AG04450 (cell line): ENCODE measurements around the gene ACSS2. TPM values are rescaled to one million over a fixed set of nuclear protein-coding genes. Genes with fewer than 3 reads are reported as not detected.

Source experiments
- CTCF ChIA-PET: fragments of 300-600, 350-600 bp; formaldehyde crosslinking; extraction: SDS; loops from one replicate; lab custom pipeline; 2022; ENCODE audit warnings: antibody characterized with exemption, inconsistent platforms; lab: Charles Lee
- POLR2A ChIA-PET: fragments of 350-600 bp; formaldehyde crosslinking; extraction: SDS; loops from one replicate; lab custom pipeline; 2021; ENCODE audit warnings: antibody characterized with exemption, inconsistent platforms; lab: Yijun Ruan, JAX
- DNase-seq: peaks from one replicate; pipeline ENCODE4 v3.0.0-alpha.2; 2011; ENCODE audit warnings: low read depth, low spot score
- H3K27ac ChIP-seq: one replicate; pipeline ENCODE4 v1.5.1; 2012; ENCODE audit warnings: low read depth, low read length, control low read depth
- H3K27me3 ChIP-seq: one replicate; pipeline ENCODE4 v1.6.0; 2012; ENCODE audit warnings: low read length; ENCODE audit not compliant: control insufficient read depth, insufficient read depth
- H3K4me3 ChIP-seq: 2 replicates; pipeline ENCODE4 v1.5.1; 2011; ENCODE audit warnings: mild to moderate bottlenecking, low read depth, low read length, control low read depth
- H3K9me3 ChIP-seq: 2 replicates; pipeline ENCODE4 v1.5.1; 2012; ENCODE audit warnings: low read length; ENCODE audit not compliant: control insufficient read depth, insufficient read depth
- polyA plus RNA-seq: library from polyadenylated mRNA; depleted of rRNA; stranded (reverse); fragments of >200 nt; gene quantifications from 2 replicates; pipeline ENCODE4 v1.2.3, GENCODE V29; 2011
- TF ChIP-seq, protein P1 (sequence below): IDR thresholded peaks from 2 replicates; pipeline ENCODE4 v1.5.1; 2011; ENCODE audit warnings: low read depth, low read length, control low read depth, inconsistent platforms

ACSS2 gene
- polyA plus RNA-seq, 1 experiment, result 37.3 TPM

GRCh38 chr20:34883809-34884208 is 7.4 kb downstream of the ACSS2 start:
- Histone ChIP-seq H3K4me3 (no peak overlapping the region), H3K27me3 (no peaks in the 10 kb centered on the region), H3K9me3 (no peaks in the 10 kb centered on the region), H3K27ac (no peak overlapping the region)
- DNase-seq, result no peak
- ChIA-PET POLR2A (no interaction called here), CTCF (no interaction called here)
- TF ChIP-seq, protein P1, sequence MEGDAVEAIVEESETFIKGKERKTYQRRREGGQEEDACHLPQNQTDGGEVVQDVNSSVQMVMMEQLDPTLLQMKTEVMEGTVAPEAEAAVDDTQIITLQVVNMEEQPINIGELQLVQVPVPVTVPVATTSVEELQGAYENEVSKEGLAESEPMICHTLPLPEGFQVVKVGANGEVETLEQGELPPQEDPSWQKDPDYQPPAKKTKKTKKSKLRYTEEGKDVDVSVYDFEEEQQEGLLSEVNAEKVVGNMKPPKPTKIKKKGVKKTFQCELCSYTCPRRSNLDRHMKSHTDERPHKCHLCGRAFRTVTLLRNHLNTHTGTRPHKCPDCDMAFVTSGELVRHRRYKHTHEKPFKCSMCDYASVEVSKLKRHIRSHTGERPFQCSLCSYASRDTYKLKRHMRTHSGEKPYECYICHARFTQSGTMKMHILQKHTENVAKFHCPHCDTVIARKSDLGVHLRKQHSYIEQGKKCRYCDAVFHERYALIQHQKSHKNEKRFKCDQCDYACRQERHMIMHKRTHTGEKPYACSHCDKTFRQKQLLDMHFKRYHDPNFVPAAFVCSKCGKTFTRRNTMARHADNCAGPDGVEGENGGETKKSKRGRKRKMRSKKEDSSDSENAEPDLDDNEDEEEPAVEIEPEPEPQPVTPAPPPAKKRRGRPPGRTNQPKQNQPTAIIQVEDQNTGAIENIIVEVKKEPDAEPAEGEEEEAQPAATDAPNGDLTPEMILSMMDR, result no peak

DNA sequence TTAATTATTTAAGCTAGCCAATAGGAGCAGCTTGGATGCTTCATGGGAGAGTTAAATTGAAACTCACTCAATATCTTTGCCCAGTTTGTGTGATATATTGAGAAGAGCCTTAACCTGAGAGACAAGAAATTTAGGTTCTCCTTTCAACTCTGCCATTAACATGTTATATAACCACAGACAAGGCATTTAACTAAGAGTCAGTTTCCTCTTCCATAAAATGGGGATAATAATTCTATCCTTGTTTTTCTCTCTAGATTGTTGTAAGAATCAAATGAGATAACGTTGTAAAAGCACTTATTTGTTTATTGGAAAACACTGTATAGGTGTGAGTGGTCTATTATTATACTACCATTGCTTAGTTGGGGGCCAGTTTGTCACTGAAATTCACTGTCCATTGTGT is 7.8 kb downstream of the ACSS2 start:
- Histone ChIP-seq H3K4me3 (no peak overlapping the region), H3K27ac (no peak overlapping the region), H3K9me3 (no peaks in the 10 kb centered on the region), H3K27me3 (no peaks in the 10 kb centered on the region)
- CTCF ChIA-PET, result no interaction called here
- POLR2A ChIA-PET, result interaction anchor here (0.5 kb wide), 1 partner anchor 99 kb away, joined by 3 read pairs; no protein-coding TSS in a partner anchor
- TF ChIP-seq, protein P1, result no peak
- no peak for DNase-seq

GRCh38 chr20:34886122-34886521 is 9.7 kb downstream of the ACSS2 start:
- CTCF ChIA-PET, result interaction anchor here (0.6 kb wide), 1 partner anchor 49 kb away, joined by 3 read pairs; no protein-coding TSS in a partner anchor
- no peak overlapping the region for H3K27ac ChIP-seq
- no peak for DNase-seq
- no peaks in the 10 kb centered on the region for H3K27me3 ChIP-seq
- TF ChIP-seq, protein P1, result no peak
- POLR2A ChIA-PET, result no interaction called here
- H3K4me3 ChIP-seq, result no peak overlapping the region
- no peaks in the 10 kb centered on the region for H3K9me3 ChIP-seq

DNA sequence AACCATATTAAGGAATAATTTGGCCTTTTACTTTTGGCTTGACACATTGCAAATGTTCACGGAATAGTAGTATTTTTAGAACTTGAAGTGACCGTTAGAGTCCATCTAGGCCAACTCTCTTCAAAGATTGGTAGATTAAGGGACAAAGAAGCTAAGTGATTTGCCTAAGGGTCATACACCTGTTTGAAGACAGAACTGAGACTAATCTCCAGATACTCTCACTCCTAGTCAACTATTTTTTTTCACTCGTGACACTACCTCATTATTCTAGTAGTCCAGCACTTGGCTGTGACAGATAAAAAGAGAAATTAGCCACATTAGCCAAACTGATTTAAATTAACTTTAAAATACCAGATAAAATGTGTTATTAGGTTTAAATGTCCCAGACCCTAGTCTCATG is 10.6 kb downstream of the ACSS2 start:
- no peak overlapping the region for H3K4me3 ChIP-seq
- H3K9me3 ChIP-seq, result no peaks in the 10 kb centered on the region
- TF ChIP-seq, protein P1, result no peak
- H3K27ac ChIP-seq, result no peak overlapping the region
- ChIA-PET POLR2A (no interaction called here), CTCF (interaction anchor here (0.6 kb wide), 1 partner anchor 48 kb away, joined by 3 read pairs; no protein-coding TSS in a partner anchor)
- DNase-seq, result no peak
- no peaks in the 10 kb centered on the region for H3K27me3 ChIP-seq

- TF ChIP-seq, protein P1, result no peak
- Histone ChIP-seq H3K4me3 (no peak overlapping the region), H3K9me3 (no peaks in the 10 kb centered on the region), H3K27me3 (no peaks in the 10 kb centered on the region), H3K27ac (no peak overlapping the region)
- ChIA-PET POLR2A (no interaction called here), CTCF (interaction anchor here (1.5 kb wide), 1 partner anchor 14 kb away, joined by 8 read pairs; no protein-coding TSS in a partner anchor)
- no peak for DNase-seq
These were observed 12.1 kb downstream of the ACSS2 start for GRCh38 chr20:34888468-34888867.
